Keratinocyte (primary cell): ENCODE measurements around the gene CDON. TPM values are rescaled to one million over a fixed set of nuclear protein-coding genes. Genes with fewer than 3 reads are reported as not detected.

Experiments
- DNase-seq: peaks from one replicate; pipeline ENCODE4 v3.0.0-alpha.2; 2011; ENCODE audit warnings: low read depth, missing footprints, low spot score
- FAIRE-seq: peaks from 2 replicates; lab custom pipeline; 2011; peaks lifted over from hg19 to GRCh38; lab: Jason Lieb, UNC
- H2AFZ ChIP-seq: 2 replicates; pipeline ENCODE4 v1.6.0; 2012; ENCODE audit warnings: low read length, control low read depth, inconsistent platforms; ENCODE audit not compliant: control insufficient read depth
- H3K27ac ChIP-seq: 2 replicates; pipeline ENCODE4 v1.5.1; 2011; ENCODE audit warnings: low read length; ENCODE audit not compliant: control insufficient read depth, insufficient read depth
- H3K27me3 ChIP-seq: 3 replicates; pipeline ENCODE4 v1.6.0; 2011; ENCODE audit warnings: low read length; ENCODE audit not compliant: control insufficient read depth, insufficient read depth; ENCODE audit errors: extremely low read depth
- H3K36me3 ChIP-seq, 2 experiments: 2 replicates in 1 of 2; 3 replicates in 1 of 2; pipeline ENCODE4 v1.5.1; 2011; ENCODE audit warnings: low read length in 2 of 2, mild to moderate bottlenecking in 1 of 2; ENCODE audit not compliant: control insufficient read depth in 2 of 2, insufficient read depth in 2 of 2; ENCODE audit errors: extremely low read depth in 1 of 2
- H3K4me1 ChIP-seq: 3 replicates; pipeline ENCODE4 v1.5.1; 2011; ENCODE audit warnings: low read length; ENCODE audit not compliant: control insufficient read depth, insufficient read depth; ENCODE audit errors: extremely low read depth
- H3K4me2 ChIP-seq: 3 replicates; pipeline ENCODE4 v1.6.0; 2011; ENCODE audit warnings: low read depth, low read length; ENCODE audit not compliant: control insufficient read depth, insufficient read depth; ENCODE audit errors: extremely low read depth
- H3K4me3 ChIP-seq, 3 experiments: fragments of 200-600 bp in 1 of 3; sonication (generic) in 1 of 3; 2 replicates in 2 of 3; 3 replicates in 1 of 3; pipeline ENCODE4 v1.5.1; 2011 to 2016; ENCODE audit warnings: low read length in 3 of 3, mild to moderate bottlenecking in 3 of 3, control low read depth in 2 of 3, inconsistent platforms in 1 of 3, low read depth in 1 of 3, mixed read lengths in 1 of 3, mixed run types in 1 of 3, moderate library complexity in 1 of 3; ENCODE audit not compliant: control insufficient read depth in 2 of 3, insufficient read depth in 2 of 3; ENCODE audit errors: extremely low read depth in 1 of 3
- H3K79me2 ChIP-seq: 2 replicates; pipeline ENCODE4 v1.6.0; 2012; ENCODE audit warnings: low read length; ENCODE audit not compliant: control insufficient read depth, insufficient read depth
- H3K9ac ChIP-seq: 3 replicates; pipeline ENCODE4 v1.6.0; 2011; ENCODE audit warnings: low read length; ENCODE audit not compliant: control insufficient read depth, insufficient read depth; ENCODE audit errors: extremely low read depth
- H3K9me1 ChIP-seq: 3 replicates; pipeline ENCODE4 v1.6.0; 2011; ENCODE audit warnings: low read length; ENCODE audit not compliant: control insufficient read depth, insufficient read depth; ENCODE audit errors: extremely low read depth
- H3K9me3 ChIP-seq: 2 replicates; pipeline ENCODE4 v1.5.1; 2012; ENCODE audit warnings: low read depth, low read length; ENCODE audit not compliant: control insufficient read depth
- H4K20me1 ChIP-seq: 3 replicates; pipeline ENCODE4 v1.6.0; 2011; ENCODE audit warnings: low read length; ENCODE audit not compliant: control insufficient read depth, insufficient read depth; ENCODE audit errors: extremely low read depth
- EZH2 ChIP-seq: IDR thresholded peaks from one replicate; pipeline ENCODE4 v1.6.1; 2012; ENCODE audit warnings: inconsistent platforms, mild to moderate bottlenecking, low read length, moderate library complexity
- dilution Hi-C: fragments of 300-500 bp; cut with MboI; formaldehyde crosslinking; loops from one replicate; pipeline ENCODE4 v1.7.0; 2020; ENCODE audit warnings: low sequenced_read_pairs; ENCODE audit not compliant: extremely low pct_ligation_motif_present
- polyA plus RNA-seq, 5 experiments: library from polyadenylated mRNA; depleted of rRNA in 3 of 5; stranded (reverse) in 3 of 5; stranded (forward) in 1 of 5; unstranded in 1 of 5; fragments of >200 nt; gene quantifications; 1 replicate in 1 of 5; 2 replicates in 3 of 5; 3 replicates in 1 of 5; pipeline versions ENCODE4 v1.2.1 to v1.2.3, GENCODE V29; 2011 to 2012; ENCODE audit warnings: missing spikeins in 2 of 5, low read depth in 1 of 5, low replicate concordance in 1 of 5
- TF ChIP-seq, protein P1 (sequence below), 3 experiments: IDR thresholded peaks in 1 of 3; conservative IDR thresholded peaks in 1 of 3; optimal IDR thresholded peaks in 1 of 3; 2 replicates in 2 of 3; 3 replicates in 1 of 3; pipeline versions ENCODE3 to v1.5.1; 2011; ENCODE audit warnings: low read length in 3 of 3, mild to moderate bottlenecking in 3 of 3, moderate library complexity in 2 of 3, control low read depth in 1 of 3, inconsistent platforms in 1 of 3; ENCODE audit not compliant: insufficient read depth in 2 of 3; ENCODE audit errors: extremely low read depth in 1 of 3

Gene CDON
- polyA plus RNA-seq, 1 donor (not counting 4 experiments of a cell fraction or from before 2014, with no cell fraction given): 1.0 TPM

DNA sequence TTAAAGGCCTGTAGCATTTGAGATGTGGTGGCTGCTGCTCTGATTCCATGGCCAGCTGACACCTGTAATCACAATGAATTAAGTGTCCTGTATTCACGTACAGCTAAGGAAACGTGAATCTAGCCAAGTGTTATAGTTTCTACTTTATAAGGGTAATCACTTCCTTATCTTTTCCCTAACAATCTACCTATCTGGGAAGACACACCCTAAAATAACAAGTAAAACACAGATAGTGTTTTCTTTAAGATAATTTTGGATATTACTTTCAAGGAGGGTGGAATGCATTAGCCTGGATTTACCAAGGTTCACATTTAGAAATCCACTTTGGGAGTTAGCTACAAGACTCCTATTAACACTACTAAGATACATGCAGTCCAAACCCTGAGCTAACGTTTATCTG is 11.5 kb downstream of the CDON start:
- Histone ChIP-seq H3K27me3 (no peaks in the 10 kb centered on the region), H3K27ac (no peak overlapping the region), H3K4me3 (no peak overlapping the region), H3K36me3 (no peaks in the 10 kb centered on the region), H3K9me1 (no peaks in the 10 kb centered on the region), H4K20me1 (no peaks in the 10 kb centered on the region), H2AFZ (no peak overlapping the region), H3K79me2 (no peaks in the 10 kb centered on the region), H3K4me2 (no peak overlapping the region), H3K4me1 (peaks cover 5% of the 10 kb centered on the region), H3K9ac (no peak overlapping the region), H3K9me3 (no peaks in the 10 kb centered on the region)
- FAIRE-seq (no peak), DNase-seq (no peak)
- TF ChIP-seq, protein P1, sequence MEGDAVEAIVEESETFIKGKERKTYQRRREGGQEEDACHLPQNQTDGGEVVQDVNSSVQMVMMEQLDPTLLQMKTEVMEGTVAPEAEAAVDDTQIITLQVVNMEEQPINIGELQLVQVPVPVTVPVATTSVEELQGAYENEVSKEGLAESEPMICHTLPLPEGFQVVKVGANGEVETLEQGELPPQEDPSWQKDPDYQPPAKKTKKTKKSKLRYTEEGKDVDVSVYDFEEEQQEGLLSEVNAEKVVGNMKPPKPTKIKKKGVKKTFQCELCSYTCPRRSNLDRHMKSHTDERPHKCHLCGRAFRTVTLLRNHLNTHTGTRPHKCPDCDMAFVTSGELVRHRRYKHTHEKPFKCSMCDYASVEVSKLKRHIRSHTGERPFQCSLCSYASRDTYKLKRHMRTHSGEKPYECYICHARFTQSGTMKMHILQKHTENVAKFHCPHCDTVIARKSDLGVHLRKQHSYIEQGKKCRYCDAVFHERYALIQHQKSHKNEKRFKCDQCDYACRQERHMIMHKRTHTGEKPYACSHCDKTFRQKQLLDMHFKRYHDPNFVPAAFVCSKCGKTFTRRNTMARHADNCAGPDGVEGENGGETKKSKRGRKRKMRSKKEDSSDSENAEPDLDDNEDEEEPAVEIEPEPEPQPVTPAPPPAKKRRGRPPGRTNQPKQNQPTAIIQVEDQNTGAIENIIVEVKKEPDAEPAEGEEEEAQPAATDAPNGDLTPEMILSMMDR (optimal IDR thresholded peaks at IDR 0.05 in 1 of 3, IDR thresholded peaks at IDR 0.05 in 1 of 3, conservative IDR thresholded peaks at IDR 0.05 in 1 of 3; ENCODE audit: extremely low read depth in 1 of 3, insufficient read depth in 2 of 3, low read length in 3 of 3): no peak
- no peak for TF ChIP-seq EZH2
- dilution Hi-C loops: no loop called here

DNA sequence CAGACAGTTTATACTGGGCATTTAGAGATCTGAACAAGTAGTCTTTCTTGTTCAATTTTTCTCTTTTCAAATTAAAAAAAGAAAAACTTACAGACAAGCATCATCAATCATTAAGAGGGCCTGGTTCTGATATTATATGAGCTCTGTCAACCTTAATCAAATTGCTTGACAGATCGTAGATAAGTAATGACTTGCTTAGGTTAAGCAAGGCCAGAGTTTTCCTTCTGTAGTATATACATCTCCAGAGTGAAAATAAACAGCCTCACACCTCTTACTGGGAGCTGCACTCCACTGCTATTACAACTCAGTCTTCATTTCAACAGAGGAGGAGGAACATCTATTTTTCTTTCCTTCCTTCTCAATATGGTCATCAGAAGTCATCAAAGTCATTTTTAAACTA is 13.5 kb downstream of the CDON start:
- H3K27me3 ChIP-seq: no peaks in the 10 kb centered on the region
- no peak overlapping the region for H2AFZ ChIP-seq
- no peaks in the 10 kb centered on the region for H3K36me3 ChIP-seq
- no peak overlapping the region for H3K27ac ChIP-seq
- no peaks in the 10 kb centered on the region for H3K9me3 ChIP-seq
- no peaks in the 10 kb centered on the region for H3K79me2 ChIP-seq
- H3K4me3 ChIP-seq: no peak overlapping the region
- TF ChIP-seq, protein P1 (optimal IDR thresholded peaks at IDR 0.05 in 1 of 3, IDR thresholded peaks at IDR 0.05 in 1 of 3, conservative IDR thresholded peaks at IDR 0.05 in 1 of 3; ENCODE audit: extremely low read depth in 1 of 3, insufficient read depth in 2 of 3, low read length in 3 of 3): no peak
- TF ChIP-seq EZH2: no peak
- no peak overlapping the region for H3K4me2 ChIP-seq
- peaks cover 5% of the 10 kb centered on the region for H3K4me1 ChIP-seq
- dilution Hi-C loops: no loop called here
- no peak overlapping the region for H3K9ac ChIP-seq
- no peaks in the 10 kb centered on the region for H3K9me1 ChIP-seq
- FAIRE-seq (no peak), DNase-seq (no peak)
- H4K20me1 ChIP-seq: no peaks in the 10 kb centered on the region
